NCI-H510A (cell line): ENCODE data around the gene CRAMP1.
"Not testable (repeated sequence)": the region's sequence is repeated elsewhere in the genome, so short reads cannot be mapped to it uniquely, and the experiment has no call there.

ENCODE experiments used
- DNase-seq: peaks from one replicate; lab custom pipeline; 2025; lab: John Stamatoyannopoulos, UW

Gene CRAMP1, protein sequence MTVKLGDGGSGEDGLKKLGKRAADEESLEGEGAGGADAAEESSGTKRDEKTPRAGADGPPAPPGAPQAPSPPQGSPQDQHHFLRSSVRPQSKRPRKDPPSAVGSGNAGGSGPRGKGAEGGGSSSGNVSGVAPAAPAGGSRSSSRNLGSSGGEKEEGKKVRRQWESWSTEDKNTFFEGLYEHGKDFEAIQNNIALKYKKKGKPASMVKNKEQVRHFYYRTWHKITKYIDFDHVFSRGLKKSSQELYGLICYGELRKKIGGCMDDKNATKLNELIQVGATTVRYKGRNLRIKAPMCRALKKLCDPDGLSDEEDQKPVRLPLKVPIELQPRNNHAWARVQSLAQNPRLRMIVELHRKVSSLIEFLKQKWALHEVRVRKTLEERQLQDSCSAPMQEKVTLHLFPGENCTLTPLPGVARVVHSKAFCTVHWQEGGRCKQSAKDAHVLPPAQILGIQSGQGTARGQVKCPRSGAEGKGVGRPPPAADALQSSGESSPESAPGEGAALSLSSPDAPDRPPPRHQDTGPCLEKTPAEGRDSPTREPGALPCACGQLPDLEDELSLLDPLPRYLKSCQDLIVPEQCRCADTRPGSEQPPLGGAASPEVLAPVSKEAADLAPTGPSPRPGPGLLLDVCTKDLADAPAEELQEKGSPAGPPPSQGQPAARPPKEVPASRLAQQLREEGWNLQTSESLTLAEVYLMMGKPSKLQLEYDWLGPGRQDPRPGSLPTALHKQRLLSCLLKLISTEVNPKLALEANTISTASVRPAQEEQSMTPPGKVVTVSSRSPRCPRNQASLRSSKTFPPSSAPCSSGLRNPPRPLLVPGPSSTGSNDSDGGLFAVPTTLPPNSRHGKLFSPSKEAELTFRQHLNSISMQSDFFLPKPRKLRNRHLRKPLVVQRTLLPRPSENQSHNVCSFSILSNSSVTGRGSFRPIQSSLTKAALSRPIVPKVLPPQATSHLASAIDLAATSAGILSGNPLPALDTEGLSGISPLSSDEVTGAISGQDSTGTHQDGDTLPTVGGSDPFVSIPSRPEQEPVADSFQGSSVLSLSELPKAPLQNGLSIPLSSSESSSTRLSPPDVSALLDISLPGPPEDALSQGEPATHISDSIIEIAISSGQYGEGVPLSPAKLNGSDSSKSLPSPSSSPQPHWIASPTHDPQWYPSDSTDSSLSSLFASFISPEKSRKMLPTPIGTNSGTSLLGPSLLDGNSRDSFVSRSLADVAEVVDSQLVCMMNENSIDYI (N-terminal part only)

GRCh38 chr16:1612320-1613111 is at the start of gene CRAMP1:
CRAMP1 (plus strand) TSS chr16:1612360; CDS start chr16:1614640, 2,280 bp downstream.
- no peak for DNase-seq

- no peak for DNase-seq
Measured at GRCh38 chr16:1563786-1564185, 48.4 kb upstream of the CRAMP1 start.

GRCh38 chr16:1564325-1564724 is 47.8 kb upstream of the CRAMP1 start:
- no peak for DNase-seq

- DNase-seq, result no peak
Measured at GRCh38 chr16:1565083-1565805, 46.9 kb upstream of the CRAMP1 start.

DNA sequence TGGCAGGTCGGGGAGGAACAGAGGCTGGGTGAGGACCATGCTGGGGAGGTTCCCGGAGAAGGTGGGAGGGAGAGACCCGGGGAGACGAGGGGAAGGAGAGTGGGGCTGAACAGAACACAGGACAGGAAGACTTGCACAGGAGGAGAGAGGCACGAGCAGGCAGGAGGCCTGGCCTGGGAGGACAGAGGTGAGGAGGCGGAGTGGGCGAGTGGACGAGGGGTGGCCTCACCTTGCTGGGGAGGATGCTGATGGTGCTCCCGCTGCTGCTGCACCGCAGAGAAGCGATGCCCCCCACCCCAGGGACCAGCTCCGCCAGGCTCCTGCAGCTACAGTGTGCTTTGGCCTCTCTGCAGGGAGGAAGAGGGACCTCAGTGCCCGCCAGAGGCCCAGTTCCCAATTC is 44.2 kb upstream of the CRAMP1 start:
- DNase-seq, result no peak

DNA sequence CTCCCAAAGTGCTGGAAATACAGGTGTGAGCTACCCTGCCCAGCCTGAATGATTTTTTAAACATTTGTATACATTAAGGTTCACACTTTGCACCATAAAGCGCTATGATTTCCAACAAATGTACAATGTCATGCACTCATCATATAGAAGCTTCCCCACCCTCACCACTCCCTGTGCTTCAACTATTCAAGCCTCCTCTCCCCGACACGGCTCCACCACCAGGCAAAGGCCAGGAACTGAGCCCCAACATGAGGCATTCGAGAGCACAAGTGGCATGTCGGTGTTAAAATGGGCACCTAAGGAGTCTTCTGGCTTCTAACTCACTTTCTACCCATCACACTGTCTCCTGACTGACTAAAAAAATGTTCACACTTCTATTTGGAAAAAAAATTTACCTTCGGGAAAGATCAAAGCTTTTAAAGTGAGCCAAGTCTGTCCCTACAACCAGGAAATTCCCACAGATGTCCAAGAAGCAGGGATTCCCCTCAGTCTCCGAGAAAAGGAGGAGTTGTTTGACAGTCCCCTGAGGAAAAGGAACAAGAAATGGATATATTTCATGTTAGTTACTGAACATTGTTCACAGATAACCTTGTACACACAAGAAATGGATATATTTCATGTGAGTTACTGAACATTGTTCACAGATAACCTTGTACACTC is 41.0 kb upstream of the CRAMP1 start:
- DNase-seq, result no peak

DNA sequence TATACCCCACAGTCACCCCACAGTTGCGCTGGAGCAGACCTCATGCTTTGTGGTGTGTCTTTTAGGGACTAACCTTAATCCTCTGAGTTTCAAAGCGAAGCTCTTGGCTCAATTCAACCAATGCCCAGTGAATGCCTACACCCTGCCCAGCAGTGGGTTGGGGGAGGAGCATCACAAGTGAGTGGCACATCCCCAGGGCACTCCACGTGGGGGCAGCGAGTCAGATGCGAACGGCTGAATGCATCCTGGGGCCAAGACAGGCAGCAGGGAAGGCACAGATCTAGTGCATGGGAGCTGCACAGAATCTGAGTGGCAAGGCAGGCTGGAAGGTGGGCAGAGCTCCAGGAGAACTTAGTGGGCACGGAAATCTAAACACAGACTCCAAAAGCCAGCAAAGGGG is 39.5 kb upstream of the CRAMP1 start:
- no peak for DNase-seq

DNA sequence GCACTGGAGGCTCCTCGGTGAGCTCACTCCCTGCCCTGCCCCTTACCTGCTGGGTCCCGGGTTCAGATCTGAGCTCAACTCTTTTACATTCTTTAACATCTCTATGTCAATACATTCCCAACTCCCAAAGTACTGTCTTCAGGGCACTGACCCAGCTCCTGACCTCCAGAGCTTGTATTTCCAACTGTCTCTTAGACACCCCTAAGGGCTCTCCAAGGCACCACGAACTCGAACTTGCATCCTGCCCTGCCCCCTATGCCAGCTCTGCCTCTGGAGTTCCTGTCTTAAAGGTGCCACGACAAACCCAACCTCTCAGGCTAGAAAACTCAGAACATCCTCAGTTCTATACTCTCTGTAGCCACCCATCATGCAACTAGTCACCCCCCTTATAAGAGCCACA is 38.9 kb upstream of the CRAMP1 start:
- DNase-seq, result no peak

GRCh38 chr16:1575578-1575977 is 36.6 kb upstream of the CRAMP1 start:
- DNase-seq, result no peak

DNA sequence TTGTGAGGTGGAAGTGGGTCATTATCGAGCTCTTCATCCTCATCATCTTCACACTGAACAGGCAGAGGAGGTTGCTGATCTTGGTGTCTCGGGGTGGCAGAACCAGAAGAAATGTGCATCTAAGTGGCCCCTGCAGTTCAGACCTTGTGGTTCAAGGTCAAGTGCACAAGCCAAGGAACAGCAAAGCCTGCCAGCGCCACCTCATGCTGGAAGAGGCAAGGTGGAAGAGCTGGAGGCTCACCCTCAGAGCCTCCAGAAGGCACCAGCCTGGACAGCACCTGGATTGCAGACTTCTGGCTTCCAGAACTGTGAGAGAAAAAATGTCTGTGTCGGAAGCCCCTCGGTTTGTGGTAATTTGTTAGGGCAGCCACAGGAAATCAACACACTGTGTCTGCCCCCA is 32.9 kb upstream of the CRAMP1 start:
- DNase-seq, result no peak

GRCh38 chr16:1580256-1580655 is 31.9 kb upstream of the CRAMP1 start:
- DNase-seq, result no peak

DNA sequence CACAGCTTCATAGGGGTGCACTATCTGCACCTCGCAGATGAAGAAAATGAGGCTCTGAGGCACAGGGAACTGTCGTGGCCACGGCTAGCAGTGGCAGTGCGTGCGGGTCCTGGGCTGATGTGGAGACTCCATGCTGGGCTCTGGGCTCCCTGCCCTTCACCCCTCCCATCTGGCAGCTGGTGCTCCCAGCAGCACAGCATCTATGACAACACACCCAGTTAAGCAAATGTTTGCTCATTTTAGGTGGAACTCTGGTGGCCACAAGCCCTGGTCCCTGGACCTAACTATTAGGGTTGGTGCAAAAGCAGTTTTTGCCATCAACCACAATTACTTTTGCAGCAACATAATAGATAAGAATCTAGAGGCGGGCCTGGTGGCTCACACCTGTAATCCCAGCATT is 31.2 kb upstream of the CRAMP1 start:
- DNase-seq, result no peak

DNA sequence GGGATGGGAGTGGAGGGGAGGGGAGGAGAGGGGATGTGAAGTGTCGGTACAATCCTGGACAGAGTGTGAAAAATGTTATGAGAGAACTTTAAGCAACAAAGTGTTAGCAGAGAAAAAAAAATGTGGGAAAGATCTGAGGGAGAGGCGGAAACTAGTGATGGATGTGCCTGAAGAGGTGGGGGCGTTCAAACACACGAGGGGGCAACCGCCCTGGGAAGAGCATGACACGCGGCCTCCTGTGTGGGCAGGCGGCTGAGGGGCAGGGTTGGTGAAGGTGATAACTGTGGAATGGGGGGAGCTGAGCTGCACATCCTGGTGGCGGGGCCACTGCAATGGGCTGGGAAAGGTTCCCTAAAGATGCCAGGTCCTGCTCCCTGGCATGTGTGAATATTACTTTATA is 30.4 kb upstream of the CRAMP1 start:
- no peak for DNase-seq

- no peak for DNase-seq
Measured at GRCh38 chr16:1583180-1583579, 29.0 kb upstream of the CRAMP1 start.

DNA sequence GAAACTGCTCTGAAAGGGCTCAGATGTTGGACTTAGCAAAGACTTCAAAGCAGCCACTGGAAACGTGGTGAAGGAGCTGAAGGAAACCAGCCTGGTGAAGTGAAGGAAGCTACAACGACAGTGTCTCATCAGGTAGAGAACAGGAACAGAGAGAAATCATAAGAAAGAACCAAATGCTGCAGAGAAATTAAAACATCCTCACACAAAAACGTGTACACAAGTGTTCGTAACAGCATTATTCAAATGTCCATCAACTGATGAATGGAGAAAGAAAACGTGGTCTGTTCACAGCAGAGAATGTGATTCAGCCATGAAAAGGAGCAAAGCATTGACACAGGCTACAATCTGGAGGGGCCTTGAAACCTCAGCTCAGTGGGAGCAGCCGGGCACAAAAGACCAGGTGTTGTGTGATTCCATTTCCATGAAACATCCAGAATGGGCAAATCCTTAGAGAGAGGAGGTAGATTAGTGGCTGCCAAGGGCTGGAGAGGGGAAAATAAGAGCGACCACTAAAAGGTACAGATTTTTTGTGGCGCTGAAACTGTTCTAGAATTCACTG is 27.2 kb upstream of the CRAMP1 start:
- no peak for DNase-seq

DNA sequence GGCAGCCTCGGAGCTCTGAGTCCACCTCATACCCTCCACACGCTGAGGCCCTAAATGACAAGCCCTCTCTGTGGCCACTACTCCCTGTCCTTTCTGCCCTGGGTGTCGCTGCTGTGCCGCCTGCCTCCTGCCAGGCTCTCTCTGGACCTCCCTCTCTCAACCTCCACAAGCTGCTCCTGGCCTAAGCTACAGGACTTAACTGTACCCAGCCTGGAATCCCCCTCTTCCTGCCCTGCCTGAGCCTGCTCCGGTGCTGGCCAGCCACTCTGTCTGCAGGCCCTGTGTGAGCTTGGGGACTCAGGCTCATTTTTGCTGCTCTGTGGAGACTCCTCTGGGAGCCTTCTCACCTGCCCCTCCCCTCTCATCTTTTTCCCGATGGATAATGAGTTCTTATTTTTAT is 21.8 kb upstream of the CRAMP1 start:
- DNase-seq, result no peak

DNA sequence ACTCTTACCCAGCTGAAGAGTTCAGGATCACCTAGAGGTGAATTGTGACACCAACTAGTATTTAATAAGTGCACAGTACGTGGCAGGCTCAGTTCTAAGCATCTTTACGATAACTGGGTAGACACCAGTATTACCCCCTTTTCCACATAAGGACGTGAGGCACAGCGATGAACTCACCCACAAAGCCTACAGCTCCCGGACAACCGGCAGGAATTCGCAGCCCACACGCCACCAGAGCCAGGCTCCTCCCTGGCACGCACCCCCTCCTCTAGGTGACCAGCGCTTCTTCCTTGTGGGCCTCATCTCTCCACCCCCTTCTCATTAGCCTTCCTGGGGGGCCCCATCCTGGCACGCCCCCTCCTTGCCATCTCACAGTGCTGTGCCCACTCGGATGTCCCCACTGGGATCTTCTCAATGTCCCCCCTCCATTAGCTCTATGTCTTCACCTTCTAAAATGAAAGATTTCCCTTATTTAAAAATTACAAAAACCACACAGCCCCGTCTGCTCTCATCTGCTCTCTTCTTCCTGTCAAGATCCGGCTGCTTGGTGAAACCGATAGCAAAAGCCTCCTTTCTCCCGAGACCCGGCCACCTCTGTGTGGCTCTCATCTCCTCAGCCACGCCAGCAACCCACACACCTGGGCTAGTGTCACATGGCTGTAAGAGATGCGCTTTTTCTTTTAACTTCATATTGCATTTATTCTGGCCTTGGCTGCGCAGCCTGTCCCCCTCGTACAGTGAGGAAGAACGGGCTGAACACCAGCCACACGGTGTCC is 21.0 kb upstream of the CRAMP1 start:
- DNase-seq, result no peak

DNA sequence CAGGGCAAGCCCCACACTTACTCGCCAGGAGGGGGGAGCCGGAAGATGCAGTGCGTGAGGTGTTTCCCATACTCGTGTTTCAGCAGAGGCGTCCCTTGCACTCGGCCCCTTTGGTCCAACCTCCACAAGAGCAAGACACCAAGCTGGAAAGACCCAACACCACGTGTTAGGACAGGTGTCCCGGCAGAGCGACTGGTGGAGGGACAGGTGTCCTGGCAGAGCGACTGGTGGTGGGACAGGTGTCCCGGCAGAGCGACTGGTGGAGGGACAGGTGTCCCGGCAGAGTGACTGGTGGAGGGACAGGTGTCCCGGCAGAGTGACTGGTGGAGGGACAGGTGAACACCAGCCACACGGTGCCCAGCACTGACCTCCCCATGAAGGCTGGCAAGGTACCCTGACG is 19.7 kb upstream of the CRAMP1 start:
- DNase-seq, result no peak

DNA sequence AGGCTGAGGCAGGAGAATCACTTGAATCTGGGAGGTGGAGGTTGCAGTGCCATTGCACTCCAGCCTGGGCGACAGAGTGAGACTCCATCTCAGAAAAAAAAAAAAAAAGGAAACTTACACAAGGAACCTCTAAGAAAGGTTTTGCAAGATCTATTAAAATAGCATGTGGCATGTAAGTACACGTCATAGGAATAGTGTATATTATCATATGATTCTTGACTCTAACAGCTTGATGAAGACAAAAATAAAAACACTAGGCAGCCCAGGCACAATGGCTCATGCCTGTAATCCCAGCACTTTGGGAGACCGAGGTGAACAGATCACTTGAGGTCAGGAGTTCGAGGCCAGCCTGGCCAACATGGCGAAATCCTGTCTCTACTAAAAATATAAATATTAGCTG is 16.6 kb upstream of the CRAMP1 start:
- not testable (repeated sequence) for DNase-seq
